Hepatocyte (in vitro differentiated cells): ENCODE data around the gene C7orf57. TPM values are rescaled to one million over a fixed set of nuclear protein-coding genes. Genes with fewer than 3 reads are reported as not detected.

ENCODE experiments used
- DNase-seq: peaks from one replicate; pipeline ENCODE4 v3.0.0-alpha.2; 2016; ENCODE audit warnings: low spot score
- H2AFZ ChIP-seq: fragments of 200-600 bp; sonication (generic); 2 replicates; pipeline ENCODE4 v1.6.0; 2016; ENCODE audit warnings: antibody characterized with exemption, mild to moderate bottlenecking
- H3K27ac ChIP-seq: fragments of 200-600 bp; sonication (generic); 2 replicates; pipeline ENCODE4 v1.5.1; 2016; ENCODE audit warnings: mild to moderate bottlenecking
- H3K27me3 ChIP-seq: fragments of 200-600 bp; sonication (generic); 2 replicates; pipeline ENCODE4 v1.6.1; 2016
- H3K36me3 ChIP-seq: fragments of 200-600 bp; sonication (generic); replicated peaks from 2 replicates; pipeline ENCODE4 v1.5.1; 2016; ENCODE audit warnings: low read depth; ENCODE audit not compliant: insufficient read depth
- H3K4me1 ChIP-seq: fragments of 200-600 bp; sonication (generic); 2 replicates; pipeline ENCODE4 v1.5.1; 2016; ENCODE audit warnings: mild to moderate bottlenecking, moderate library complexity; ENCODE audit not compliant: insufficient read depth
- H3K4me2 ChIP-seq: fragments of 200-600 bp; sonication (generic); 2 replicates; pipeline ENCODE4 v1.6.0; 2016
- H3K4me3 ChIP-seq: fragments of 200-600 bp; sonication (generic); 2 replicates; pipeline ENCODE4 v1.5.1; 2016; ENCODE audit warnings: mild to moderate bottlenecking
- H3K79me2 ChIP-seq: fragments of 200-600 bp; sonication (generic); 2 replicates; pipeline ENCODE4 v1.6.0; 2017; ENCODE audit warnings: mild to moderate bottlenecking
- H3K9me2 ChIP-seq: fragments of 200-600 bp; sonication (generic); replicated peaks from 2 replicates; pipeline ENCODE4 v1.6.0; 2017; ENCODE audit warnings: mild to moderate bottlenecking; ENCODE audit not compliant: insufficient read depth
- H3K9me3 ChIP-seq: fragments of 200-600 bp; sonication (generic); 2 replicates; pipeline ENCODE4 v1.5.1; 2016; ENCODE audit warnings: low read depth, mild to moderate bottlenecking
- H4K20me1 ChIP-seq: fragments of 200-600 bp; sonication (generic); 2 replicates; pipeline ENCODE4 v1.6.0; 2016; ENCODE audit warnings: mild to moderate bottlenecking; ENCODE audit not compliant: insufficient read depth, poor library complexity, severe bottlenecking
- EZH2 ChIP-seq: fragments of 200-600 bp; sonication (generic); IDR thresholded peaks from 2 replicates; pipeline ENCODE4 v1.6.1; 2016; ENCODE audit warnings: antibody characterized with exemption, mild to moderate bottlenecking, borderline replicate concordance
- EZH2phosphoT487 ChIP-seq: fragments of 200-600 bp; sonication (generic); IDR thresholded peaks from one replicate; pipeline ENCODE4 v1.6.1; 2018; ENCODE audit warnings: antibody characterized with exemption, mild to moderate bottlenecking, low read depth, moderate library complexity; ENCODE audit not compliant: unreplicated experiment, severe bottlenecking
- WGBS: methylation state at CpG from one replicate; pipeline ENCODE4 v1.1.6; 2016; ENCODE audit warnings: low lambda C conversion rate; ENCODE audit errors: missing lambda C conversion rate; 5-methylcytosine and 5-hydroxymethylcytosine counted together
- polyA plus RNA-seq: library from polyadenylated mRNA; unstranded; fragments of >200 nt; fragmentation: Nextera tagmentation; extraction: Ambion mirVana; gene quantifications from 2 replicates; pipeline ENCODE4 v1.2.1, GENCODE V29; 2016
- total RNA-seq: library from RNA; depleted of rRNA; stranded (reverse); fragments of >200 nt; gene quantifications from 2 replicates; pipeline ENCODE4 v1.2.3, GENCODE V29; 2014
- TF ChIP-seq, protein P1 (sequence below): fragments of 200-600 bp; sonication (generic); IDR thresholded peaks from 2 replicates; pipeline ENCODE4 v1.5.1; 2016; ENCODE audit warnings: antibody characterized with exemption, mild to moderate bottlenecking; ENCODE audit not compliant: poor library complexity

The C7orf57 gene
- total and polyA plus RNA-seq, 2 experiments from 2014 or later: 0.43 TPM; not detected in 1

DNA sequence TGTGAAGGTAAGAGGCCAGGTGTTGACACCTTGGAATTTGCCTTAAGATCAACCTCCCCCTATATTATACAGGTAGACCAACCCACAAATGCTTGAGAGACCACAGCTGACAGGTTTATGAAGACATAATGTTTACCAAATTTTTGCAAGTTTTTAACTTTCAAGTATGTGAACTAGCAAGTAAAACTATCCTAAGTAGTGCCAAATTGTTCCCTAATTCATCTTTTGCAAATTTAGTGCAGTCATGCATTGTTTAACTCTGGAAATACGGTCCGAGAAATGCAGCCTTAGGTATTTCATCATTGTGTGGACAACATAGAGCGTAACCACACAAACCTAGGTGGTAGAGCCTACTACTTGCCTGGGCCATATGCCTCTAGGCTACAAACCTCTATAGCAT, 64.4 kb downstream of the C7orf57 start:
- Histone ChIP-seq H3K27me3 (no peaks in the 10 kb centered on the region), H3K9me3 (no peaks in the 10 kb centered on the region), H3K4me1 (no peaks in the 10 kb centered on the region), H3K4me3 (no peak overlapping the region), H4K20me1 (no peaks in the 10 kb centered on the region), H3K4me2 (no peak overlapping the region), H3K79me2 (no peaks in the 10 kb centered on the region), H2AFZ (no peak overlapping the region), H3K9me2 (no peaks in the 10 kb centered on the region), H3K36me3 (no peaks in the 10 kb centered on the region), H3K27ac (no peak overlapping the region)
- TF ChIP-seq EZH2: no peak
- TF ChIP-seq, protein P1, sequence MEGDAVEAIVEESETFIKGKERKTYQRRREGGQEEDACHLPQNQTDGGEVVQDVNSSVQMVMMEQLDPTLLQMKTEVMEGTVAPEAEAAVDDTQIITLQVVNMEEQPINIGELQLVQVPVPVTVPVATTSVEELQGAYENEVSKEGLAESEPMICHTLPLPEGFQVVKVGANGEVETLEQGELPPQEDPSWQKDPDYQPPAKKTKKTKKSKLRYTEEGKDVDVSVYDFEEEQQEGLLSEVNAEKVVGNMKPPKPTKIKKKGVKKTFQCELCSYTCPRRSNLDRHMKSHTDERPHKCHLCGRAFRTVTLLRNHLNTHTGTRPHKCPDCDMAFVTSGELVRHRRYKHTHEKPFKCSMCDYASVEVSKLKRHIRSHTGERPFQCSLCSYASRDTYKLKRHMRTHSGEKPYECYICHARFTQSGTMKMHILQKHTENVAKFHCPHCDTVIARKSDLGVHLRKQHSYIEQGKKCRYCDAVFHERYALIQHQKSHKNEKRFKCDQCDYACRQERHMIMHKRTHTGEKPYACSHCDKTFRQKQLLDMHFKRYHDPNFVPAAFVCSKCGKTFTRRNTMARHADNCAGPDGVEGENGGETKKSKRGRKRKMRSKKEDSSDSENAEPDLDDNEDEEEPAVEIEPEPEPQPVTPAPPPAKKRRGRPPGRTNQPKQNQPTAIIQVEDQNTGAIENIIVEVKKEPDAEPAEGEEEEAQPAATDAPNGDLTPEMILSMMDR: no peak
- TF ChIP-seq EZH2phosphoT487: no peak
- no peak for DNase-seq
- 87% methylated on average over 3 of the region's 3 CpGs for WGBS

DNA sequence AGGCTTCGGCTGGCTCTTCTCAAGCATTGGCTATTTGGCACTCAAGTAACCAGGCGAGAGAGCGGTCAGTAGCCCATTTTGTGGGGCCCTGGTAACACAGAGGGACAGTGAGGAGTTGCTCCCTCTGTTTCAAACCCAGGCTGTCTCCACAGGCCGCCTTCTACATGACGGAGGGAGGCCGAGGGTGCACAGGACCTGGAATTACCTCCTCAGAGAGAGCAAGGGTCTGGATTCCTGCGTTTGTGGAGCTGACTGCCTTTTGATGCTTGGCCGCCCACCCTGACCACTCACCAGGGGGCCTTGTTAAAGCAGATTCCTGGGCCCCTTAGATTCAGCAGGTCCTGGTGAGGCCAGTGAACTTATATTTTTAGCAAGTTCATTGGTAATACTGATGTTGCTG, 66.0 kb downstream of the C7orf57 start:
- Histone ChIP-seq H3K36me3 (no peaks in the 10 kb centered on the region), H3K79me2 (no peaks in the 10 kb centered on the region)

DNA sequence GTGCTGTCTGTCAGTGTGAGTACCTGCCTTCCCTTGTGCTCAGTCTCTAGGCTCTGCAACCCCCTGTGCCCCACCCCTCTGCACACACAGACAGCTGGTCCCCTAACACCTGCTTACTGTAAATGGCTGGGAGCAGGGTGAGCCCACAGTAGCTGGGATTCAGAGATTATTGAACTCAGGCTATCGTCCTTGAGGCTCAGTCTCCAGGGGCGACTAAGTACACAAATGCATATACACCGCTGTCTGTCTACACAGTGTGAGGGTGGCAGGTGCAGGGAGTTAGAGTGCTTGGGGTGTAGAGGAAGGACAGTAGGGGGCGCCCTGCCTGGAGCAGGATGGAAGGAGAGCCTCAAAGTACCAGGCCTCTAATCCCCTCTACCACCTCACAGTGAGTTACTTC, 66.6 kb downstream of the C7orf57 start:
- TF ChIP-seq EZH2phosphoT487 (no peak), EZH2 (no peak)
- TF ChIP-seq, protein P1: no peak
- WGBS: 83% methylated on average over 4 of the region's 4 CpGs
- Histone ChIP-seq H3K9me3 (no peaks in the 10 kb centered on the region), H3K4me1 (no peaks in the 10 kb centered on the region), H3K27ac (no peak overlapping the region), H4K20me1 (no peaks in the 10 kb centered on the region), H3K27me3 (no peaks in the 10 kb centered on the region), H2AFZ (no peak overlapping the region), H3K79me2 (no peaks in the 10 kb centered on the region), H3K36me3 (no peaks in the 10 kb centered on the region), H3K4me2 (no peak overlapping the region), H3K9me2 (no peaks in the 10 kb centered on the region), H3K4me3 (no peak overlapping the region)
- no peak for DNase-seq

More for the DNA sequence above, 66.0 kb downstream of the C7orf57 start:
- Histone ChIP-seq H4K20me1 (no peaks in the 10 kb centered on the region), H3K4me2 (no peak overlapping the region), H3K27ac (no peak overlapping the region), H3K9me3 (no peaks in the 10 kb centered on the region), H3K9me2 (no peaks in the 10 kb centered on the region), H3K27me3 (no peaks in the 10 kb centered on the region), H3K4me3 (no peak overlapping the region), H2AFZ (no peak overlapping the region), H3K4me1 (no peaks in the 10 kb centered on the region)
- DNase-seq: no peak
- 97% methylated on average over 8 of the region's 8 CpGs for whole genome bisulfite sequencing
- TF ChIP-seq EZH2phosphoT487 (no peak), EZH2 (no peak)
- TF ChIP-seq, protein P1: no peak

DNA sequence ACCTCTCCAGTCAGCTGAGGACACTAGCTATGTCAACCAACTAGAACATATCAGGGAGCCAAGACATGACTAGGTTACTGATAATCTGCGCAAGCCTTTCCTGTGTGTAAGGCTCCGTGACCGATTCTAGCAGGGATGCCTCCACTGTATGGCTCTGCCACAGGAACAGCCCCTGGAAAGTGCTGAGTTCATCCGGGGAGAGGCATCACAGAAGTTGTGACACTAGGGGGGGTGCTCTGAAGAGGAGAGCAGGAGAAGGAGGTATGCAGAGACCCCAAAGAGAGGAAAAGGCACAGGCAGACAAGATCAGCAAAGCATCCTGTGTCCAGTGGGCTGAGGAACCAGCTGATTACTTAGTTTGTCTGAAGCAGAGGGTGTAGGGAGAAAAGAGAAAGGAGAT, 67.2 kb downstream of the C7orf57 start:
- Histone ChIP-seq H3K4me1 (no peaks in the 10 kb centered on the region), H3K9me2 (no peaks in the 10 kb centered on the region), H3K79me2 (no peaks in the 10 kb centered on the region), H3K4me3 (no peak overlapping the region), H3K36me3 (no peaks in the 10 kb centered on the region), H3K9me3 (no peaks in the 10 kb centered on the region), H3K27me3 (no peaks in the 10 kb centered on the region), H3K27ac (no peak overlapping the region), H3K4me2 (no peak overlapping the region), H4K20me1 (no peaks in the 10 kb centered on the region), H2AFZ (no peak overlapping the region)
- 98% methylated on average over 4 of the region's 4 CpGs for WGBS
- DNase-seq: no peak
- TF ChIP-seq EZH2: no peak
- no peak for TF ChIP-seq EZH2phosphoT487
- TF ChIP-seq, protein P1: no peak
